Activated CD8-positive, alpha-beta memory T cell treated with anti-CD3 and anti-CD28 coated beads for 1 hour (primary cell): ENCODE results near the gene RNF34.
A peak's percentile ranks its signal among the peaks of the same experiment; 100 is the strongest.
"Not testable (repeated sequence)": the region's sequence is repeated elsewhere in the genome, so short reads cannot be mapped to it uniquely, and the experiment has no call there.

Experiments
- DNase-seq, 2 donors: peaks; one replicate each; pipeline ENCODE4 v3.0.0-alpha.2; 2020; ENCODE audit warnings: low read depth in 1 of 2; ENCODE audit errors: extremely low read depth in 1 of 2

RNF34 gene, protein sequence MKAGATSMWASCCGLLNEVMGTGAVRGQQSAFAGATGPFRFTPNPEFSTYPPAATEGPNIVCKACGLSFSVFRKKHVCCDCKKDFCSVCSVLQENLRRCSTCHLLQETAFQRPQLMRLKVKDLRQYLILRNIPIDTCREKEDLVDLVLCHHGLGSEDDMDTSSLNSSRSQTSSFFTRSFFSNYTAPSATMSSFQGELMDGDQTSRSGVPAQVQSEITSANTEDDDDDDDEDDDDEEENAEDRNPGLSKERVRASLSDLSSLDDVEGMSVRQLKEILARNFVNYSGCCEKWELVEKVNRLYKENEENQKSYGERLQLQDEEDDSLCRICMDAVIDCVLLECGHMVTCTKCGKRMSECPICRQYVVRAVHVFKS

DNA sequence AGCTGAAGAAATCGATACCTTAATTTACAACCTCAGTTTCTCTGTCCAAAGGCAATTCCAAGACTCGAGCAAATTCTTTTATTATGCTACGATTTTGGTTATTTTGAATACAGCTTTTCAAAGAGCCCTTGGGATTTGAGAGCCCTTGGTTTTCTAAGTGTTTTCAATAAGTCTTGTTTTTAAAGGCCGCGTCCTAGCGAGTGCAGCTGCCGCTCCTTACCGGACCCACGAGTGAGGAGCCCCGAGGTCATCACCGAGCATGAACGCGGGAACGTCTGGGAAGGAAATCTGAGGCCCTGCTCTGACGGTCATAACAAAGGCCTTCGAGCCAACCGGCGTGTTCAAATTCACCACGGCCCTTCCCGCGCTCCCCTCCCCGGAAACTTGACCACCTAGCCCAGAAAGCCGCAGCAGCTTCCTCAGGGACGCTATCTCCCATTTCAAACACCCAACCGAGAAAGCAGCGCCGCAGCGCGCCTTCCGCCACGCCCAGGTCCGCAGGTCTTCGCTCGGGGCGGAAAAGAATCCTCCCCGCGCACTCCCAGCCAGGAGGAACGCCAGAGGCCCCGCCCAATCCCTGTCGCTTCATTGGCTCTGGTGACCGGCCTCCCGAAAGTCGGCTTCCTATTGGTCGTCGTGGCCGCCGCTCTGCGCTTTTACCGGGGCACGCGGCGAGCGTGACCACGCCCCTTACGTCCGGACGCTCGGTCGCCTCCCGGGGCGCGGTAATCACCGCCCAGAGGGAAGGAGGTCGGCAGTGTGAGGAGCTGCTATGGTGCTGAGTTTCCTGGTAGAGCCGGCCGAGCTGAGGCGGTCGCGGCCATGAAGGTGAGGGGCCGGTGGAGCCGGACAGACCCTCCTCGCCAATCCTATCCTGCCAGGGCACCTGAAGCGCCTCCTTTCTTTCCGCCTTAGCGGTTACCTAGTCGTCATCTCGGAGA, at the start of gene RNF34:
Gene RNF34, plus strand, starts transcription at position 728 of the 941 bp plus-strand sequence. Its CDS starts 95 bp downstream, at position 823.
- DNase-seq = peak; percentile 95 to 96

DNA sequence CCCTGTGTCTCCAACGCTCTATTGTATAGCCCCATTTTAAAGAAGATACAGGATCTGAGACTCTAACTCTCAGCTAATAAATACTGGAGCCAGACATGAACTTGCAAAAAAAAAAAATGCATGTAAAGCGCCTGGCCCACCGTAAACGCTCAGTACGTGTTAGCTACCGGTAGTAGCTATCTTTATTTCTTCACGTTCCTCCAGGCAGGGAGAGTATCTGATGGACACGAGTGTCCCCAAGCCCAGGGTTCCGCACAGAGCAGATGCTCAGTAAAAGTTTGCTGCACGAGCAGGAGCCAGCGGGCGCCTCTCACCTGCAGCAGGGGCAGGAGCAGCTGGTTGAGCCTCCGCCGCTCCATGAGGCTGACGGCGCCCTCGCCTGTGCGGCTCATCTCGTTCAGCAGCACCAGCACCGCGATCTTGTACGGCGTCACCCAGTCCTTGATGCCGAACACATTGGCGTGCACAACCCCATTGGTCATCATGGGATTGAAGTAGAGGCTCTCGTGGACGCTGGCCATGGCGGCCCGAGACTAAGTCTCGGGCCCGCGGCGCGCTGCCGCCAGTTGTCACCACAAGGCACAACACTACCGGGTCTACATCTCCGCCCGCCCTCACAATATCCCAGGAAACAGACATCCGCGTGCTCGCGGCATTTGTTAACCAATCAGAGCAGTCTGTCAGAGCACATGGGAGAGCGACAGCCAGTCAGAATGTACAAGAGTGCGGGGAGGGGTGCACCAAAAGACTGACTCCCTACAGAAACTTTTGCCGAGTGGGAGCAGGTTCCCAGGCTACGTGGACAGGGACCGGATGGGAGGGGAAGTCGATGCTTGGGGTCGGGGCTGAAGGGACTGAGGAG, 47.9 kb upstream of the RNF34 start, which contains the start of gene ANAPC5:
Gene ANAPC5, minus strand, starts transcription at position 592 of the 862 bp plus-strand sequence. Its CDS starts 71 bp downstream, at position 521.
- peak; percentile 73 to 84 for DNase-seq

DNA sequence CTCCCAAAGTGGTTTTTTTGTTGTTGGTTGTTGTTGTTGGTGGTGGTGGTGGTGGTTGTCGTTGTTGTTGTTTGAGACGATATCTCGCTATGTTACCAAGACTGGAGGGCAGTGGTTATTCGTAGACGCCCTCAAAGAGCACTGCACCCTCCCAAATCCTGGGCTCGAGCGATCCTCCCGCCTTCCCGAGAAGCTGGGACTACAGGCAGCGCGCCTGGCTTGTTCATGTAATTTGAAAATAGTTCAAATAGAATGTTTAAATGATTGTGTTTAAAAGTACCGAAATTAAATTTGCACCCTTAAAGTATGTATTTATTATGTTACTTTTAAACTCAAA, 47.3 kb upstream of the RNF34 start:
- DNase-seq = no peak

DNA sequence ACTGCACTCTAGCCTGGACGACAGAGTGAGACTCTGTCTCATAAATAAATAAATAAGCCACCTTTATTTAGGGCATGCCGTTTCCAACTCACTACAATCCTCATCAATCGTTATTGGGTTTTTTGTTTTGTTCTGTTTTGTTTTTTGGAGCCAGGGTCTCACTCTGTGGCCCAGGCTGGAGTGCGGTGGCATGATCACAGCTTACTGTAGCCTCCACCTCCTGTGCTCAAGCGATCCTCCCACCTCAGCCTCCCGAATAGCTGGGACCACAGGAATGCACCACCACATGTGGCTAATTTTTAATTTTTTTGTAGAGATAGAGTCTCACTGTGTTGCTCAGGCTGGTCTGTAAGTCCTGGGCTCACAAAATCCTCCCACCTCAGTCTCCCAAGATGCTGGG, 44.1 kb upstream of the RNF34 start:
- no peak for DNase-seq

DNA sequence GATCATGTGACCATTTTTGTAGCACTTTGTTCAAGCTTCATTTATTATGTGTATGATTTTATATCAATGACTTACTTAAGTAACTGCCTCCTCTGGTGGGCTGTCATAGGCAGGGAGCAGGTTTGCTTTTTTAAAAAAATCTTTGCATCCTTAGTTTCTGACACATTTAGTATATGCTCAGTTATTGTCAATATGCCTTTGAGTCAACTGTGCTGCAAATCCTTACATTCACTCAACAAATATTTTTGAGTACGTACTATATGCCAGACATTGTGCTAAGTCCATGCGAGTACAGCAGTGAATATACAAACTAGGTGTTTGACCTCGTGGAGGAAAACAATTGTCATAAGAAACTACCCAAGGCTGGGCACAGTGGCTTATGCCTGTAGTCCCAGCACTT, 43.3 kb upstream of the RNF34 start:
- DNase-seq = no peak

DNA sequence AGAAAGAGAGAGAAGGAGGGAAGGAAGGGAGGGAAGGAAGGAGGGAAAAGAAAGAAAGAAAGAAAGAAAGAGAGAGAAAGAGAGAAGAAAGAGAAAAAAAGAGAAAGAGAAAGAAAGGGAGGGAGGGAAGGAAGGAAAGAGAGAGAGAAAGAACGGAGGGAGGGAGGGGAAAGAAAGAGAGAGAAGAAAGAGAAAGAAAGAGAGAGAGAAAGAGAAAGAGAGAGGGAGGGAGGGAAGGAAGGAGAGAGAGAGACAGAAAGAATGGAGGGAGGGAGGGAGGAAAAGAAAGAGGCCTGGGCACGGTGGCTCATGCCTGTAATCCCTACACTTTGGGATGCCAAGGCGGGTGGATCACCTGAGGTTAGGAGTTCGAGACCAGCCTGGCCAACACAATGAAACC, 42.6 kb upstream of the RNF34 start:
- DNase-seq = no peak

DNA sequence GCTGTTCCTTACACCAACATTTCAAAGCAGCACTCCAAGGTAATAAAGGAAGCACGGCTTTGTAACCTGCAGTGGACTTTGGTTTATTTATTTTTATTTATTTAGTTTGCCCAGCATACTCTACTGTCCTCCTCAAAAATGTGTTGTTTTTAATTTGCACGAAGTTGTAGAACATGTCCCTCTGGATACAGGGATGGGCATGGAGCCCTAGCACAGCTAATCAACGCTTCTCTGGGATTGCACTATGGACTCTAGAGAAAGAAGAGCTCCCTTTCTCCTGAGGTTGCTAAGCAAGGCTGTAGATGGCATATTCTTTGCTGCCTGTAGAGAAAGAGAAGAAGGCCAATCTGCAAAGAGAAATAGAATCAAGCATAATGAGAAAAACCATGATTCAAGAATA, 41.8 kb upstream of the RNF34 start:
- DNase-seq = no peak

DNA sequence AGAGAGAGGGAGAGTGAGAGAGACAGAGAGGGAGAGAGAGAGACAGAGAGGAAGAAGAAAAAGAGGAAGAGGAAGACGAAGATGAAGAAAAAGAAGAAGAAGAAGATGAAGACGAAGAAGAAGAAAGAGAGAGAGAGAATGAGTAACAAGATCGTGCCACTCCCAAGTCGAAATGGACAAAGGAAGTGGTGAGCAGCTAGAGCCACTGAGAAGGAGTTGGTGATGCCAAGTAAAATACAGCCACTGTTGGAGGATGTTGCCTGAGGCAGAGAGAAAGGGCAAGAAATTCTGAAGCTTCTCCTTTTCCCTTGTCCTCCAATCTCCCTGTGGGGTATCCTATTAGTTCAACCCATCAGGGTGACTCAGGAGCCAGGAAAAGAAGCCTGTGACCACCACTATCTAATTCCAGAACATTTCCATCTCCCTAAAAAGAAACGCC, 35.2 kb upstream of the RNF34 start:
- no peak for DNase-seq

DNA sequence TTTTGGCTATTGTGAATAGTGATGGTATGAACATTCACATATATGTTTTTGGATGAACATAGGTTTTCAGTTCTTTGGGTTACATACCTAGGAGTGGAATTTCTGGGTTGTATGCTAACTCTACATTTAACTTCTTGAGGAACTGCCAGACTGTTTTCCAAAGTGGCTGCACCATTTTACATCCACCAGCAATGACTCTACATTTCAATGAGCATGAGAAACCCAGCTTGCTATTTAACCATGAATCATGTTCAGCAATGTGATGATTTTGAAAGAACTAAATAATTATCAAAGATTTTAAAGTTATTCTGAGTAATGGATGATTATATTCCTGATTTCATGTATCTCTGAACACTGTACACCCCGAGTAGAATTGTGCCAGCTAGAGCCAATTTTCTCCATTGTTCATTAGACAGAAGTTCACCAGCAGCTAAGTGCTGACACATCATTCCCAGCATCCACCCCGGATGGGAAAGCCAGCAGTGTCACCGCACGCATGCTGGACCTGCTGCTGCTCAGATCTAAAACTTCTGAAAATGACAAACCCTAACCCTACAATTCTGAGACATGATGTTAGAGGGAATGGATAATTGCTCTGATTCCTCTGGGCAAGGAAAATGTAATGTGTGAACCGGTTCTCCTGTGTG, 34.4 kb upstream of the RNF34 start:
- no peak for DNase-seq

DNA sequence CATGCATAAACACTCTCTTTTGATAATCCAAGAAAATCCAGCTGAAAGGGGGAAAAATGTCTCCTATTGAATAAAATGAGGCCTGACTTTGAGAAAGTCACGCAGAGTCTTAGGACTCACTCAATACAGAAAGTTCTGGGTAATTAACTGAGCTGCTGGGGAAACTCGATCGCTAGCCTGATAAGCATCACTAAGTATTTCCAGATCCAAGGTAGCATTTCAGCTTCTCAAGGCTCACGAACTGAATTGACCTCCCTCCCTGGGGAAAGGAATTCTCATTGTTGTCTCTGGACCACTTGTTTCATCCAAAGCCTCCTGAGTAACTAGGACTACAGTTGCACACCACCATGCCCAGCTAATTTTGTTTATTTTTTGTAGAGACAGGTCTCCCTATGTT, 33.9 kb upstream of the RNF34 start:
- no peak for DNase-seq

DNA sequence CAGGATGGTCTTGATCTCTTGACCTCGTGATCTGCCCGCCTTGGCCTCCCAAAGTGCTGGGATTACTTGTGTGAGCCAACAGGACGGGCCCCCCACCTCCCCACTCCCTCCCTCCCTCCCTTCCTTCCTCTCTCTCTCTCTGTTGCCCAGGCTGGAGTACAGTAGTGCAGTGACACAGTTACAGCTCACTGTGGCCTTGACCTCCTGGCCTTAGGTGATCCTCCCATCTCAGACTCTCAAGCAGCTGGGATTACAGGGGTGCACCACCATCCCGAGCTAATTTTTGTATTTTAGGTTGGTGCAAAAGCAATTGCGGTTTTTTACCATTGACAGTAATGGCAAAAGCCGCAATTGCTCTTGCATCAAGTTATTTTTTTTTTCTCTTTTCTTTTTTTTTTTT, 28.5 kb upstream of the RNF34 start:
- DNase-seq = no peak

DNA sequence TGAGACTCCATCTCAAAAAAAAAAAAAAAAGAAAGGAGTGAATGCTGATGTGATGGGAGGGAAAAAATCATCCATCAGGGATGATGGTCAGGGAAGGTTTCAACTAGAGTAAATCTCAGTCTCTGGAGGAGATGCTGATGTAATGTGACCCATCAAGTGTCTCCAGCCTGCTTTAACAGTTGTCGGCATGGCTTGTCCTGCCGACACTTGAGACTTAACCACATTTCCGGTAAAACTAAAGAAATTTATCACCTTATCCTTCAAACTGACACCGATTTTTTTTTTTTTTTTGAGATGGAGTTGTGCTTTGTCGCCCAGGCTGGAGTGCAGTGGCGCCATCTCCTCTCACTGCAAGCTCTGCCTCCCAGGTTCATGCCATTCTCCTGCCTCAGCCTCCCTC, 26.2 kb upstream of the RNF34 start:
- no peak for DNase-seq

DNA sequence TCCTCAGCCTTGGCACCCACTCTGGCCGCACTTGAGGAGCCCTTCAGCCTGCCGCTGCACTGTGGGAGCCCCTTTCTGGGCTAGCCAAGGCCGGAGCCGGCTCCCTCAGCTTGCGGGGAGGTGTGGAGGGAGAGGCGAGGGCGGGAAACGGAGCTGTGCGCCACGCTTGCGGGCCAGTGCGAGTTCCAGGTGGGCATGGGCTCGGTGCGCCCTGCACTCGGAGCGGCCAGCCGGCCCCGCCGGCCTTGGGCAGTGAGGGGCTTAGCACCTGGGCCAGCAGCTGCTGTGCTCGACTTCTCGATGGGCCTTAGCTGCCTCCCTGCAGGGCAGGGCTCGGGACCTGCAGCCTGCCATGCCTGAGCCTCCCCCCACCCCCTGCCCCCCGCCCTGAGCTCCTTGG, 25.6 kb upstream of the RNF34 start:
- not testable (repeated sequence) for DNase-seq

DNA sequence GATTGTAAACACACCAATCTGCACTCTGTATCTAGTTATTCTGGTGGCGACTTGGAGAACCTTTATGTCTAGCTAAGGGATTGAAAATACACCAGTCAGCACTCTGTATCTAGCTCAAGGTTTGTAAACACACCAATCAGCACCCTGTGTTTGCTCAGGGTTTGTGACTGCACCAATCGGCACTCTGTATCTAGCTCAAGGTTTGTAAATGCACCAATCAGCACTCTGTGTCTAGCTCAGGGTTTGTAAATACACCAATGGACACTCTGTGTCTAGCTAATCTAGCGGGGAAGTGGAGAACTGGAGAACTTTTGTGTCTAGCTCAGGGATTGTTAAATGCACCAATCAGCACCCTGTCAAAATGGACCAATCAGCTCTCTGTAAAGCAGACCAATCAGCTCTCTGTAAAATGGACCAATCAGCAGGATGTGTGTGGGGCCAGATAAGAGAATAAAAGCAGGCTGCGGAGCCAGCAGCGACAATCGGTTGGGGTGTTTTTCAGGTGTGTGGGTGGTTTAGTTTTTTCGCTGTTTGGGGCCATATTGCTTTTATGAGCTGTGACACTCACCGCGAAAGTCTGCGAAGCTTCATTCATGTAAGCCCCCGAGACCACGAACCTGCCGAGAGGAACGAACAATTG, 24.9 kb upstream of the RNF34 start:
- not testable (repeated sequence) for DNase-seq

DNA sequence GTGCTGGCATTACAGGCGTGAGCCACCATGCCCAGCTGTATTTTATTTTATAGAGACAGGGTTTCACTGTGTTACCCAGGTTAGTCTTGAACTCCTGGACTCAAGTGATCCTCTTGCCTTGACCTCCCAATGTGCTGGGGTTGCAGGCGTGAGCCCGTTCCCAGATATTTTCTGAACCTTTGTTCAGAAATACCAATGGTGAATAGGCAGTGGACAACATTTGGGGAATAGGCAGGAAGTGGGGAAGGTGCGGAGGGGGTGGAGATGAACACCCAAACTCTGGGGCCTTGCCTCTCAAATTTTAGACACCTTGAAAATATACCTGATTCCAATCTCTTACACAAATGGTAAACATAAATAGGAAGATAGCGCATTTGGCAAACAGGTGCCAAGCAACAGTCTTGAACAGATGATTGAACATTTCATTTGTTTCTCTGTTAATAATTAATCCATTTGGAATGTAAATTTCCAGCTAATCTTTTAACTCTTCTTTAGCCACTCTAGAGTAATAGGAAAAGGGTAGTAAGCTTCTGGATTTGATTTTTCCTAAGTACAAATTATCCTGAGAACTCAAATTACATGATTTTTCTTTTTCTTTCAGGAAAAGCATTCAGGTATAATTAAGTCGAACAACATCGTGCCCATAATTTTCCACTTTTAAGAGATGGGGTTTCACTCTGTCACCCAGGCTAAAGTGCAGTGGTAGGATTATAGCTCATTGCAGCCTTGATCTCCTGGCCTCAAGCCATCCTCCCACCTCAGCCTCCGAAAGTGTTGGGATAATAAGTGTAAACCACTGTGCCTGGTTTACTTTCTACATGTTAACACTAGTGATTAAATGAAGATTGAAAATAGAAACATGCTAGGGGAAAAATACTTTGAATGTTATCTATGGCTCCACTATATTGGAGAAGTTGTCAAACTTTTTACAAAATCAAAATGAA, 22.9 kb upstream of the RNF34 start:
- no peak for DNase-seq

DNA sequence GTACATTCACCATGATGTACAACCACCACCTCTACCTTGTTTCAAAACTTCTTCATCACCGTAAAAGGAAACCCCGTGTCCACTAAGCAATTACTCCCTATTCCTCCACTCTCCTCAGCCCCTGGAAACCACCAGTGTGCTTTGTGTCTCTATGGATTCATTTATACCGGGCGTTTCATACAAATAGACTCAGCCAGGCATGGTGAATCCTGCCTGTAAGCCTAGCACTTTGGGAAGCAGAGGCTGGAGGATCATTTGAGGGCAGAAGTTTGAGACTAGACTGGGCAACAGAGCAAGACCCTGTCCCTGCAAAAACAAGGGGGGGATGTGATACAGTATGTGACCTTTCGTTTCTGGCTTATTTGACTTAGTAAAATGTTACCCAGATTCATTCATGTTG, 21.2 kb upstream of the RNF34 start:
- no peak for DNase-seq

DNA sequence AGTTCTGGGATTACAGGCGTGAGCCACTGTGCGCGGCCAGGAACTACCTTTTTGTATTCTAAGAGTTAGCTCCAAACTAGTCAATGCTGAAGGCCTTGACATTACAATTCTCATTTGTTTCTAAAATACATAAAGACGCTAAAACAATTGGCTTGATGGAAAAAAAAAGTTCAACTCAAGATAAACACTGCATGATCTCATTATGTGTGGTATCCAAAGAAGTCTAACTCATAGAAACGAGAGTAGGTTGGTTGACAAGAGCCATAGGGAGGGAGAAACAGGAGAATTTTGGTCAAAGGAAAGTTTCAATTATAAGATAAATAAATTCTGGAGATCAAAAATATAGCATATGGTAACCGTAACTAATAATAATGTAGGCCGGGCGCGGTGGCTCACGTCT, 20.0 kb upstream of the RNF34 start:
- DNase-seq = no peak

DNA sequence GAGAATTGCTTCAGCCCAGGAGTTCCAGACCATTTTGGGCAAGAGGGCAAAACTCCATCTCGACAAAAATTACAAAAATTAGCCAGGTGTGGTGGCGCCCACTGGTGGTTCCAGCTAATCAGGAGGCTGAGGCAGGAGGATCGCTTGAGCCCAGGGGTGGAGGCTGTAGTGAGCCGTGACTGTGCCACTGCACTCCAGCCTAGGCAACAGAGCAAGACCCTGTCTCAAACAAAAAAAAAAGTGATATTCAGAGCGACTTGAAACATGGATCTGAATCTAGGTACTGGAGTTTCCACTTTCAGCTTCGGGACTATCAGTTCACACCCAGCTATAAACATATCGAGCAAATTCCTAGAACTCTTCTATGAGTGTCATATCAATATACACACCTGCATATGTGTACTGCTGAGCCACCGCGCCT, 16.3 kb upstream of the RNF34 start:
- DNase-seq = no peak

DNA sequence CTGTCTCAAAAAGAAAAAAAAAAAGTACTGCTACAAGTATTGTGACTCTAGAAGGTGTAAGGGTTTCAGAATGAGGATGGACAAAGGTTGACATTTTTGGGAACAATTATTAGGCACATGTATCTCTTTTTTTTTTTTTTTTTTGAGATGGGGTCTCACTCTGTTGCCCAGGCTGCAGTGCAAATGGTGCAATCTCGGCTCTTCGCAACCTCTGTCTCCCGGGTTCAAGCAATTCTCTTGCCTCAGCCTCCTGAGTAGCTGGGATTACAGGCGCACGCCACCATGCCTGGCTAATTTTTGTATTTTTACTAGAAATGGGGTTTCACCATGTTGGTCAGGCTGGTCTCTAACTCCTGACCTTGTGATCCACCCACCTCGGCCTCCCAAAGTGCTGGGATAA, 15.0 kb upstream of the RNF34 start:
- DNase-seq = not testable (repeated sequence)
